IMR-90 (cell line): Measurements from ENCODE around the gene TMEM218. TPM values are rescaled to one million over a fixed set of nuclear protein-coding genes. Genes with fewer than 3 reads are reported as not detected.

ENCODE experiments used
- ATAC-seq: fragments of 200-7000 bp; cut with Tn5 transposase; 2 replicates; pipeline ENCODE4 v1.9.1; 2020; ENCODE audit warnings: low read depth, mild to moderate bottlenecking, moderate library complexity
- BruUV-seq: library from RNA; stranded (reverse); fragments of 400-500 nt; replicated peaks from 2 replicates; lab custom pipeline; 2021; lab: Mats Ljungman, UMichigan
- CTCF ChIA-PET: fragments of 300-600 bp; formaldehyde crosslinking; extraction: SDS; loops from one replicate; lab custom pipeline; 2021; ENCODE audit warnings: antibody characterized with exemption; lab: Yijun Ruan, JAX
- POLR2A ChIA-PET: fragments of 300-600 bp; sonication (Branson Sonifier 250); formaldehyde crosslinking; loops from one replicate; lab custom pipeline; 2022; ENCODE audit warnings: antibody characterized with exemption; ENCODE audit not compliant: unreplicated experiment; lab: Charles Lee
- DNase-seq: peaks from one replicate; pipeline ENCODE4 v3.0.0; 2013
- H2AFZ ChIP-seq: replicated peaks from 2 replicates; pipeline ENCODE3; 2013; ENCODE audit warnings: low read length, mild to moderate bottlenecking; ENCODE audit not compliant: poor library complexity
- H2AK5ac ChIP-seq: 2 replicates; pipeline ENCODE4 v1.6.1; 2013; ENCODE audit warnings: low read depth, low read length, inconsistent platforms
- H2AK9ac ChIP-seq: replicated peaks from 2 replicates; pipeline ENCODE3; 2013; ENCODE audit warnings: mild to moderate bottlenecking, low read depth, low read length, moderate library complexity; ENCODE audit not compliant: poor library complexity
- H2BK120ac ChIP-seq: 2 replicates; pipeline ENCODE4 v1.6.1; 2013; ENCODE audit warnings: low read depth, low read length, inconsistent platforms
- H2BK15ac ChIP-seq: 3 replicates; pipeline ENCODE4 v1.6.1; 2013; ENCODE audit warnings: low read depth, low read length, inconsistent platforms
- H2BK20ac ChIP-seq: 2 replicates; pipeline ENCODE4 v1.6.1; 2013; ENCODE audit warnings: low read depth, mild to moderate bottlenecking, inconsistent platforms, low read length, moderate library complexity
- H2BK5ac ChIP-seq: 2 replicates; pipeline ENCODE4 v1.6.1; 2013; ENCODE audit warnings: mild to moderate bottlenecking, low read depth, low read length, inconsistent platforms; ENCODE audit not compliant: poor library complexity, severe bottlenecking
- H3K14ac ChIP-seq: replicated peaks from 2 replicates; pipeline ENCODE4 v1.6.1; 2013; ENCODE audit warnings: low read depth, low read length, inconsistent platforms
- H3K18ac ChIP-seq: 2 replicates; pipeline ENCODE4 v1.6.1; 2013; ENCODE audit warnings: low read depth, low read length, control low read depth
- H3K23ac ChIP-seq: 2 replicates; pipeline ENCODE4 v1.6.1; 2013; ENCODE audit warnings: low read depth, low read length, inconsistent platforms
- H3K27ac ChIP-seq: 2 replicates; pipeline ENCODE4 v1.5.1; 2013; ENCODE audit warnings: mild to moderate bottlenecking, control low read depth, low read length; ENCODE audit not compliant: insufficient read depth
- H3K27me3 ChIP-seq: 2 replicates; pipeline ENCODE4 v1.6.1; 2013; ENCODE audit warnings: low read length; ENCODE audit not compliant: control insufficient read depth, insufficient read depth
- H3K36me3 ChIP-seq: 2 replicates; pipeline ENCODE4 v1.6.1; 2013; ENCODE audit warnings: low read length, mixed read lengths; ENCODE audit not compliant: control insufficient read depth, insufficient read depth
- H3K4ac ChIP-seq: 2 replicates; pipeline ENCODE4 v1.6.1; 2013; ENCODE audit warnings: low read depth, low read length, inconsistent platforms
- H3K4me1 ChIP-seq: 2 replicates; pipeline ENCODE4 v1.6.1; 2013; ENCODE audit warnings: low read length, mixed read lengths; ENCODE audit not compliant: control insufficient read depth, insufficient read depth
- H3K4me2 ChIP-seq: 2 replicates; pipeline ENCODE4 v1.6.1; 2013; ENCODE audit warnings: low read depth, mild to moderate bottlenecking, control low read depth, low read length, moderate library complexity
- H3K4me3 ChIP-seq: 2 replicates; pipeline ENCODE4 v1.5.1; 2013; ENCODE audit warnings: low read depth, mild to moderate bottlenecking, control low read depth, low read length, moderate library complexity; ENCODE audit not compliant: insufficient read depth
- H3K56ac ChIP-seq: 2 replicates; pipeline ENCODE4 v1.6.1; 2013; ENCODE audit warnings: low read length, inconsistent platforms; ENCODE audit not compliant: insufficient read depth; ENCODE audit errors: extremely low read depth
- H3K79me1 ChIP-seq, 2 experiments: 2 replicates each; pipeline ENCODE4 v1.6.1; 2013; ENCODE audit warnings: low read length in 2 of 2, inconsistent platforms in 1 of 2, low read depth in 1 of 2
- H3K9ac ChIP-seq: 2 replicates; pipeline ENCODE4 v1.6.1; 2013; ENCODE audit warnings: low read depth, low read length, control low read depth
- H3K9me1 ChIP-seq: 2 replicates; pipeline ENCODE4 v1.6.1; 2013; ENCODE audit warnings: low read length, inconsistent platforms; ENCODE audit not compliant: insufficient read depth
- H3K9me3 ChIP-seq: 2 replicates; pipeline ENCODE4 v1.6.1; 2013; ENCODE audit warnings: low read length; ENCODE audit not compliant: control insufficient read depth, insufficient read depth
- H4K20me1 ChIP-seq: 2 replicates; pipeline ENCODE4 v1.6.1; 2013; ENCODE audit warnings: low read length, inconsistent platforms; ENCODE audit not compliant: insufficient read depth
- H4K5ac ChIP-seq: 2 replicates; pipeline ENCODE4 v1.6.1; 2013; ENCODE audit warnings: mild to moderate bottlenecking, low read depth, low read length, control low read depth
- H4K8ac ChIP-seq, 2 experiments: 2 replicates each; pipeline ENCODE4 v1.6.1; 2013; ENCODE audit warnings: low read depth in 2 of 2, low read length in 2 of 2, control low read depth in 1 of 2, inconsistent platforms in 1 of 2
- H4K91ac ChIP-seq: 2 replicates; pipeline ENCODE4 v1.6.1; 2013; ENCODE audit warnings: low read depth, low read length, inconsistent platforms; ENCODE audit not compliant: insufficient read depth
- BHLHE40 ChIP-seq: fragments of 150-350 bp; IDR thresholded peaks from 2 replicates; pipeline ENCODE4 v1.6.1; 2016; ENCODE audit warnings: mild to moderate bottlenecking, low read depth, low read length
- CEBPB ChIP-seq: IDR thresholded peaks from 2 replicates; pipeline ENCODE4 v1.6.1; 2012; ENCODE audit warnings: low read depth, low read length, improper control_type of control experiment
- ELK1 ChIP-seq: fragments of 150-350 bp; IDR thresholded peaks from 2 replicates; pipeline ENCODE4 v1.6.1; 2016; ENCODE audit warnings: low read depth, mild to moderate bottlenecking, low read length, moderate library complexity, borderline replicate concordance
- RCOR1 ChIP-seq: IDR thresholded peaks from 2 replicates; pipeline ENCODE4 v1.6.1; 2012; ENCODE audit warnings: mild to moderate bottlenecking, low read length, improper control_type of control experiment; ENCODE audit not compliant: insufficient replicate concordance
- SMC3 ChIP-seq: fragments of 150-350 bp; IDR thresholded peaks from 2 replicates; pipeline ENCODE4 v1.6.1; 2016; ENCODE audit warnings: low read depth, mild to moderate bottlenecking, antibody characterized with exemption, low read length, moderate library complexity
- USF2 ChIP-seq: fragments of 150-350 bp; IDR thresholded peaks from 2 replicates; pipeline ENCODE4 v1.6.1; 2017; ENCODE audit warnings: mild to moderate bottlenecking, antibody characterized with exemption, low read length, low read depth
- WGBS, 2 experiments: methylation state at CpG; one replicate each; pipeline versions ENCODE4 v1.1.5 to v1.1.7; 2013; ENCODE audit warnings: missing lambda C conversion rate in 2 of 2; ENCODE audit not compliant: insufficient read length in 1 of 2; ENCODE audit errors: extremely low coverage in 2 of 2; 5-methylcytosine and 5-hydroxymethylcytosine counted together
- dilution Hi-C: fragments of 300-500 bp; cut with HindIII; formaldehyde crosslinking; loops from one replicate; pipeline ENCODE4 v1.14.3; 2018; ENCODE audit warnings: low sequenced_read_pairs; ENCODE audit not compliant: unreplicated experiment
- in situ Hi-C: fragments of 300-500 bp; cut with MboI; formaldehyde crosslinking; loops from 3 replicates; pipeline ENCODE4 v1.14.3; 2019; ENCODE audit warnings: low sequenced_read_pairs, inconsistent platforms, mixed read lengths
- intact Hi-C: fragments of 100-400 bp; cut with micrococcal nuclease; formaldehyde crosslinking; loops from 2 replicates; pipeline ENCODE4 v1.10.0; 2022
- polyA plus RNA-seq, 3 experiments: library from polyadenylated mRNA; depleted of rRNA; stranded (reverse); fragments of >200 nt; gene quantifications; 2 replicates each; pipeline ENCODE4 v1.2.3, GENCODE V29; 2012; ENCODE audit warnings: low replicate concordance in 1 of 3
- total RNA-seq: library from RNA; depleted of rRNA; stranded (reverse); fragments of >200 nt; gene quantifications from 2 replicates; pipeline ENCODE4 v1.2.3, GENCODE V29; 2012

TMEM218 gene
- total and polyA plus RNA-seq, 2 of the 4 experiments (the other 2 are of a cell fraction), result 19.4 to 23.0 TPM

- dilution Hi-C loops, result no loop called here
Observed at GRCh38 chr11:125088576-125089455, 22.6 kb downstream of the TMEM218 start.

More at GRCh38 chr11:125088576-125089455, 22.6 kb downstream of the TMEM218 start:
- Histone ChIP-seq H3K18ac (no peak overlapping the region), H2BK20ac (no peak overlapping the region), H3K9me1 (peaks cover 12% of the 10 kb centered on the region), H4K20me1 (no peaks in the 10 kb centered on the region), H3K36me3 (no peaks in the 10 kb centered on the region), H3K4me3 (no peak overlapping the region), H2BK5ac (no peak overlapping the region), H3K9me3 (no peaks in the 10 kb centered on the region), H3K79me1 (no peaks in the 10 kb centered on the region; a peak in 1 of 4 replicates), H2AK5ac (no peak overlapping the region), H4K5ac (no peak overlapping the region), H3K9ac (no peak overlapping the region), H3K23ac (no peak overlapping the region), H3K14ac (no peak overlapping the region), H3K4ac (no peak overlapping the region), H3K27ac (no peak overlapping the region), H2BK120ac (no peak overlapping the region), H2BK15ac (no peak overlapping the region), H4K91ac (no peak overlapping the region; the same call in 1 of the 2 replicates), H3K56ac (no peak overlapping the region), H3K27me3 (no peaks in the 10 kb centered on the region), H2AK9ac (peak overlapping the region; percentile 16), H3K4me2 (no peak overlapping the region), H4K8ac (no peak overlapping the region), H3K4me1 (peaks cover 10% of the 10 kb centered on the region), H2AFZ (no peak overlapping the region)
- no peak for DNase-seq
- ChIA-PET POLR2A (no interaction called here), CTCF (interaction anchor here (4.3 kb wide), 1 partner anchor 53 kb away, joined by 34 read pairs; no protein-coding TSS in a partner anchor)
- BruUV-seq, result no TSS peak
- no peak for ATAC-seq
- in situ Hi-C loops, result no loop called here
- WGBS, 2 experiments, result 82% methylated on average over 2 of the region's 20 CpGs; no CpG with 5 or more reads in 1 of the 2 experiments
- intact Hi-C loops, result no loop called here
- no peak for TF ChIP-seq RCOR1
- TF ChIP-seq SMC3, result no peak
- TF ChIP-seq ELK1, result no peak
- no peak for TF ChIP-seq BHLHE40
- TF ChIP-seq CEBPB, result no peak
- TF ChIP-seq USF2, result no peak
